ENCODE results near the gene CDH19.

DNA sequence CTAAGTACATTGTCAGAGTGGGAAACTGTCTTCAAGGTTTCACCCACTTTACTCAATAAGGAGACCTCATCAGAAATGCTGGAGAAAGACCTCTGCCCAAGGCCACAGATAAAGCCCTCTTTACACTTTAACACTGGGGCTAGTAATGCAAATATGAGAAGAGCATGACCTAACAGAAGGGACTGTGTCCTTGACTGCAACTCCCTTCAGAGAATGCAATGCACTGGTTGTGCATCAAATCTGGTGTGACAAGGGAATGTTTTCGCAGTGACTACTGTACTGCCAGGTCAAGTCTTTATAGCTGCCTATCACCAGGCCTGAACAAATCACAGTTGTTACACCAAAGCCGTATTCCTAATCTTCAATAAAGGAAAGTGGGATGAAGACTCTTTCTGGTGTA lies 28.6 kb downstream of the CDH19 start:
- no peak for TF ChIP-seq POLR2A (IDR thresholded peaks at IDR 0.05)
- TF ChIP-seq, protein P1, sequence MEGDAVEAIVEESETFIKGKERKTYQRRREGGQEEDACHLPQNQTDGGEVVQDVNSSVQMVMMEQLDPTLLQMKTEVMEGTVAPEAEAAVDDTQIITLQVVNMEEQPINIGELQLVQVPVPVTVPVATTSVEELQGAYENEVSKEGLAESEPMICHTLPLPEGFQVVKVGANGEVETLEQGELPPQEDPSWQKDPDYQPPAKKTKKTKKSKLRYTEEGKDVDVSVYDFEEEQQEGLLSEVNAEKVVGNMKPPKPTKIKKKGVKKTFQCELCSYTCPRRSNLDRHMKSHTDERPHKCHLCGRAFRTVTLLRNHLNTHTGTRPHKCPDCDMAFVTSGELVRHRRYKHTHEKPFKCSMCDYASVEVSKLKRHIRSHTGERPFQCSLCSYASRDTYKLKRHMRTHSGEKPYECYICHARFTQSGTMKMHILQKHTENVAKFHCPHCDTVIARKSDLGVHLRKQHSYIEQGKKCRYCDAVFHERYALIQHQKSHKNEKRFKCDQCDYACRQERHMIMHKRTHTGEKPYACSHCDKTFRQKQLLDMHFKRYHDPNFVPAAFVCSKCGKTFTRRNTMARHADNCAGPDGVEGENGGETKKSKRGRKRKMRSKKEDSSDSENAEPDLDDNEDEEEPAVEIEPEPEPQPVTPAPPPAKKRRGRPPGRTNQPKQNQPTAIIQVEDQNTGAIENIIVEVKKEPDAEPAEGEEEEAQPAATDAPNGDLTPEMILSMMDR (IDR thresholded peaks at IDR 0.05), result no peak
